Caco-2 (cell line): ENCODE results near the gene LMOD3. TPM values are rescaled to one million over a fixed set of nuclear protein-coding genes. Genes with fewer than 3 reads are reported as not detected.
A peak's percentile ranks its signal among the peaks of the same experiment; 100 is the strongest.

ENCODE experiments used
- BruUV-seq: library from RNA; stranded (reverse); fragments of 400-500 nt; replicated peaks from 2 replicates; lab custom pipeline; 2021; lab: Mats Ljungman, UMichigan
- CTCF ChIA-PET: fragments of 300-600 bp; sonication (Branson Sonifier 250); formaldehyde crosslinking; loops from one replicate; lab custom pipeline; 2022; ENCODE audit warnings: antibody characterized with exemption; lab: Charles Lee
- POLR2A ChIA-PET: fragments of 300-600 bp; sonication (Branson Sonifier 250); formaldehyde crosslinking; loops from one replicate; lab custom pipeline; 2022; ENCODE audit warnings: antibody characterized with exemption; lab: Charles Lee
- DNase-seq, 2 experiments: peaks; one replicate each; pipeline versions ENCODE4 v3.0.0 to v3.0.0-alpha.2; 2020 to 2022
- H3K27me3 ChIP-seq: replicated peaks from 2 replicates; pipeline ENCODE4 v1.6.0; 2011; ENCODE audit warnings: low read length; ENCODE audit not compliant: control insufficient read depth, insufficient read depth
- H3K36me3 ChIP-seq: 2 replicates; pipeline ENCODE4 v1.5.1; 2011; ENCODE audit warnings: low read length; ENCODE audit not compliant: control insufficient read depth, insufficient read depth
- H3K4me1 ChIP-seq: fragments of 250-450 bp; sonication (Bioruptor Pico); 2 replicates; pipeline ENCODE4 v1.5.1; 2020; ENCODE audit warnings: mild to moderate bottlenecking
- H3K4me3 ChIP-seq: 2 replicates; pipeline ENCODE4 v1.5.1; 2011; ENCODE audit warnings: low read depth, mild to moderate bottlenecking, control low read depth, low read length
- H3K9me3 ChIP-seq: fragments of 250-450 bp; sonication (Bioruptor Pico); 2 replicates; pipeline ENCODE4 v1.5.1; 2020; ENCODE audit warnings: mild to moderate bottlenecking, moderate library complexity
- H3K27ac Mint-ChIP-seq: one replicate; pipeline ENCODE4 v1.8.0; 2022; ENCODE audit warnings: mixed read lengths; ENCODE audit not compliant: unreplicated experiment
- H3K27me3 Mint-ChIP-seq: one replicate; pipeline ENCODE4 v1.8.0; 2022; ENCODE audit warnings: mixed read lengths; ENCODE audit not compliant: insufficient read depth, unreplicated experiment
- H3K36me3 Mint-ChIP-seq: one replicate; pipeline ENCODE4 v1.8.0; 2022; ENCODE audit warnings: mild to moderate bottlenecking, mixed read lengths; ENCODE audit not compliant: insufficient read depth, unreplicated experiment
- H3K4me1 Mint-ChIP-seq: one replicate; pipeline ENCODE4 v1.8.0; 2022; ENCODE audit warnings: low read depth, mixed read lengths; ENCODE audit not compliant: unreplicated experiment
- H3K4me3 Mint-ChIP-seq: one replicate; pipeline ENCODE4 v1.8.0; 2022; ENCODE audit warnings: mild to moderate bottlenecking, moderate library complexity, mixed read lengths; ENCODE audit not compliant: unreplicated experiment
- H3K9me3 Mint-ChIP-seq: one replicate; pipeline ENCODE4 v1.8.0; 2022; ENCODE audit warnings: mixed read lengths; ENCODE audit not compliant: unreplicated experiment
- CTCF ChIP-seq, 2 experiments: fragments of 200-600 bp in 1 of 2; IDR thresholded peaks; 1 replicate in 1 of 2; 2 replicates in 1 of 2; pipeline versions ENCODE4 v1.5.1 to v1.8.0; 2011 to 2022; ENCODE audit warnings: antibody characterized with exemption in 1 of 2, control low read depth in 1 of 2, inconsistent platforms in 1 of 2, low read depth in 1 of 2, low read length in 1 of 2, mild to moderate bottlenecking in 1 of 2, moderate library complexity in 1 of 2; ENCODE audit not compliant: insufficient read depth in 1 of 2, severe bottlenecking in 1 of 2, unreplicated experiment in 1 of 2
- intact Hi-C: fragments of 100-400 bp; cut with micrococcal nuclease; formaldehyde crosslinking; loops from one replicate; pipeline ENCODE4 v1.10.0; 2022; ENCODE audit not compliant: unreplicated experiment
- total RNA-seq: library from RNA; stranded (reverse); gene quantifications from 2 replicates; pipeline ENCODE4 v1.2.3, GENCODE V29; 2022

Gene LMOD3
- total RNA-seq, 1 experiment from 2014 or later: not detected

GRCh38 chr3:69079269-69080159 lies 42.9 kb downstream of the LMOD3 start:
- intact Hi-C loops: loop anchor here (2.0 kb wide), 2 partner anchors 27 to 67 kb away; partner anchors contain the start of genes EOGT and TMF1
- no peaks in the 10 kb centered on the region for H3K9me3 ChIP-seq
- H3K4me3 ChIP-seq: peak overlapping the region; percentile 75
- peak overlapping the region; percentile 75 for H3K27ac Mint-ChIP-seq
- TSS peak; percentile 64 for BruUV-seq
- DNase-seq: peak in 1 of 2 experiments; percentile 50
- peak overlapping the region; percentile 75 for H3K4me3 Mint-ChIP-seq
- H3K27me3 Mint-ChIP-seq: no peaks in the 10 kb centered on the region
- no peaks in the 10 kb centered on the region for H3K9me3 Mint-ChIP-seq
- POLR2A ChIA-PET: interaction anchor here (0.6 kb wide), 1 partner anchor 69 kb away, joined by 5 read pairs; no protein-coding TSS in a partner anchor
- TF ChIP-seq CTCF (IDR thresholded peaks at IDR 0.05; ENCODE audit: insufficient read depth in 1 of 2, low read depth in 1 of 2, low read length in 1 of 2, severe bottlenecking in 1 of 2, unreplicated experiment in 1 of 2): no peak
- H3K36me3 Mint-ChIP-seq: peaks cover 5% of the 10 kb centered on the region
- CTCF ChIA-PET: interaction anchor here (0.6 kb wide), 1 partner anchor 732 kb away, joined by 3 read pairs; no protein-coding TSS in a partner anchor
- no peaks in the 10 kb centered on the region for H3K27me3 ChIP-seq
- H3K4me1 ChIP-seq: peaks cover 5% of the 10 kb centered on the region; the same call in 1 of the 2 replicates
- H3K4me1 Mint-ChIP-seq: peaks cover 15% of the 10 kb centered on the region
- H3K36me3 ChIP-seq: no peaks in the 10 kb centered on the region

- POLR2A ChIA-PET: interaction anchor here (0.6 kb wide), 1 partner anchor 18 kb away, joined by 3 read pairs; no protein-coding TSS in a partner anchor
Observed at GRCh38 chr3:69072928-69073327, 49.5 kb downstream of the LMOD3 start.

More at GRCh38 chr3:69072928-69073327, 49.5 kb downstream of the LMOD3 start:
- no peak overlapping the region for H3K4me3 Mint-ChIP-seq
- H3K27me3 Mint-ChIP-seq: no peaks in the 10 kb centered on the region
- H3K4me1 ChIP-seq: no peaks in the 10 kb centered on the region
- TF ChIP-seq CTCF (IDR thresholded peaks at IDR 0.05; ENCODE audit: insufficient read depth in 1 of 2, low read depth in 1 of 2, low read length in 1 of 2, severe bottlenecking in 1 of 2, unreplicated experiment in 1 of 2): no peak
- H3K4me1 Mint-ChIP-seq: no peaks in the 10 kb centered on the region
- H3K9me3 ChIP-seq: no peaks in the 10 kb centered on the region
- no peaks in the 10 kb centered on the region for H3K27me3 ChIP-seq
- H3K9me3 Mint-ChIP-seq: no peaks in the 10 kb centered on the region
- peaks cover 19% of the 10 kb centered on the region for H3K36me3 Mint-ChIP-seq
- intact Hi-C loops: no loop called here
- CTCF ChIA-PET: no interaction called here
- DNase-seq: no peak
- no peak overlapping the region for H3K4me3 ChIP-seq
- BruUV-seq: no TSS peak
- H3K27ac Mint-ChIP-seq: no peak overlapping the region
- no peaks in the 10 kb centered on the region for H3K36me3 ChIP-seq
